Liver (tissue), 3 donors: Measurements from ENCODE around the gene TANGO6.

ENCODE experiments used
- JUND ChIP-seq, 2 donors: IDR thresholded peaks; 2 replicates each; pipeline ENCODE4 v1.6.1; 2016; ENCODE audit warnings: antibody characterized with exemption in 2 of 2
- RAD21 ChIP-seq, 2 donors: IDR thresholded peaks; 2 replicates each; pipeline ENCODE4 v1.6.1; 2016; ENCODE audit warnings: antibody characterized with exemption in 2 of 2, mild to moderate bottlenecking in 2 of 2
- SP1 ChIP-seq: IDR thresholded peaks from 2 replicates; pipeline ENCODE4 v1.6.1; 2018; ENCODE audit warnings: antibody characterized with exemption, mild to moderate bottlenecking
- TAF1 ChIP-seq: conservative IDR thresholded peaks from 2 replicates; pipeline ENCODE4 v1.6.1; 2016; ENCODE audit warnings: antibody characterized with exemption, mild to moderate bottlenecking
- YY1 ChIP-seq: IDR thresholded peaks from 2 replicates; pipeline ENCODE4 v1.6.1; 2016; ENCODE audit warnings: antibody characterized with exemption, mild to moderate bottlenecking
- TF ChIP-seq, protein P1 (sequence below): fragments of 150-350 bp; IDR thresholded peaks from 2 replicates; pipeline ENCODE4 v1.5.1; 2017; ENCODE audit warnings: improper control_type of control experiment, low read depth, low read length; ENCODE audit not compliant: missing input control
- donor health status: healthy.
- donor health status: healthy.

DNA sequence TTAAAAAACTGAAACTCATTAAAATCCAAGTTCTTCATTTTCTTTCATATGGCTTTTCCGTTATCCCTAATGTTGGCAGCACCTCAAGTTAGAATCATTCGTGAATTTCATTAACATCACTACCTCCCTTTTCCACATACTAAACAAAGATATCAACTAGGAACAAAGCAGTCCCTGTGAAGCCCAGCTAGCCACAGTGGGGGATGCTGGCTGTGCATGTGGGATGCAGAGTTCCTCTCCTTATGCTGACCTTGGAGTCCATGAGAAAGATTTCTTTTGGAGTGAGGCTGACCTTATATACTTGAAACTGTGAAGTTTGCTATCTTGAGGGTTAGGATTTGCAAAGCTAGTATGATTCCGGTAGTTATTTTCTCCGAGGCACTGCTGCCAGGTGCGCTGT, 117.6 kb downstream of the TANGO6 start:
- TF ChIP-seq JUND (IDR thresholded peaks at IDR 0.05) = no peak
- TF ChIP-seq YY1 = no peak
- TF ChIP-seq, protein P1, sequence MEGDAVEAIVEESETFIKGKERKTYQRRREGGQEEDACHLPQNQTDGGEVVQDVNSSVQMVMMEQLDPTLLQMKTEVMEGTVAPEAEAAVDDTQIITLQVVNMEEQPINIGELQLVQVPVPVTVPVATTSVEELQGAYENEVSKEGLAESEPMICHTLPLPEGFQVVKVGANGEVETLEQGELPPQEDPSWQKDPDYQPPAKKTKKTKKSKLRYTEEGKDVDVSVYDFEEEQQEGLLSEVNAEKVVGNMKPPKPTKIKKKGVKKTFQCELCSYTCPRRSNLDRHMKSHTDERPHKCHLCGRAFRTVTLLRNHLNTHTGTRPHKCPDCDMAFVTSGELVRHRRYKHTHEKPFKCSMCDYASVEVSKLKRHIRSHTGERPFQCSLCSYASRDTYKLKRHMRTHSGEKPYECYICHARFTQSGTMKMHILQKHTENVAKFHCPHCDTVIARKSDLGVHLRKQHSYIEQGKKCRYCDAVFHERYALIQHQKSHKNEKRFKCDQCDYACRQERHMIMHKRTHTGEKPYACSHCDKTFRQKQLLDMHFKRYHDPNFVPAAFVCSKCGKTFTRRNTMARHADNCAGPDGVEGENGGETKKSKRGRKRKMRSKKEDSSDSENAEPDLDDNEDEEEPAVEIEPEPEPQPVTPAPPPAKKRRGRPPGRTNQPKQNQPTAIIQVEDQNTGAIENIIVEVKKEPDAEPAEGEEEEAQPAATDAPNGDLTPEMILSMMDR = no peak
- TF ChIP-seq RAD21 (IDR thresholded peaks at IDR 0.05) = no peak
- no peak for TF ChIP-seq TAF1
- TF ChIP-seq SP1 = no peak
